ENCODE data around the gene CDK11B.

CDK11B gene

GRCh38 chr1:1622010-1622787, 36.6 kb downstream of the CDK11B start:
- H3K27ac ChIP-seq (ENCODE audit: low read length) = no peak overlapping the region
- no peaks in the 10 kb centered on the region for H3K79me2 ChIP-seq (ENCODE audit: low read length)
- H4K20me1 ChIP-seq (ENCODE audit: insufficient read depth, low read length) = no peaks in the 10 kb centered on the region
- no peak overlapping the region for H3K4me2 ChIP-seq (ENCODE audit: low read length)
- no peaks in the 10 kb centered on the region for H3K9me3 ChIP-seq (ENCODE audit: insufficient read depth, low read length)
- H3K4me1 ChIP-seq (ENCODE audit: low read length) = no peaks in the 10 kb centered on the region
- H3K36me3 ChIP-seq (replicated peaks; ENCODE audit: low read depth, low read length) = no peaks in the 10 kb centered on the region
- H3K9ac ChIP-seq (ENCODE audit: low read length) = no peak overlapping the region
- H3K27me3 ChIP-seq (ENCODE audit: low read depth, low read length) = no peaks in the 10 kb centered on the region
- no peak overlapping the region for H2AFZ ChIP-seq (ENCODE audit: low read depth, low read length)
- TF ChIP-seq CTCF (IDR thresholded peaks at IDR 0.05; ENCODE audit: low read depth, low read length) = no peak
- no peak for TF ChIP-seq EZH2phosphoT487 (IDR thresholded peaks at IDR 0.05; ENCODE audit: low read depth)
- no peak overlapping the region for H3K4me3 ChIP-seq (ENCODE audit: low read length)

GRCh38 chr1:1621173-1622009, 37.4 kb downstream of the CDK11B start:
- Histone ChIP-seq H2AFZ (ENCODE audit: low read depth, low read length) (no peak overlapping the region), H3K27me3 (ENCODE audit: low read depth, low read length) (no peaks in the 10 kb centered on the region), H3K4me1 (ENCODE audit: low read length) (peaks cover 4% of the 10 kb centered on the region; the same call in 1 of the 2 replicates), H3K4me3 (ENCODE audit: low read length) (no peak overlapping the region), H3K79me2 (ENCODE audit: low read length) (0 out of 2 replicates have a peak, but pooled peaks cover 4% of the 10 kb centered on the region), H4K20me1 (ENCODE audit: insufficient read depth, low read length) (no peaks in the 10 kb centered on the region), H3K9ac (ENCODE audit: low read length) (no peak overlapping the region), H3K27ac (ENCODE audit: low read length) (no peak overlapping the region), H3K36me3 (replicated peaks; ENCODE audit: low read depth, low read length) (no peaks in the 10 kb centered on the region), H3K9me3 (ENCODE audit: insufficient read depth, low read length) (no peaks in the 10 kb centered on the region), H3K4me2 (ENCODE audit: low read length) (no peak overlapping the region)
- TF ChIP-seq CTCF (IDR thresholded peaks at IDR 0.05; ENCODE audit: low read depth, low read length) (no peak), EZH2phosphoT487 (IDR thresholded peaks at IDR 0.05; ENCODE audit: low read depth) (no peak)

- H3K27me3 ChIP-seq (ENCODE audit: low read depth, low read length) = no peaks in the 10 kb centered on the region
- no peak overlapping the region for H3K27ac ChIP-seq (ENCODE audit: low read length)
- H3K79me2 ChIP-seq (ENCODE audit: low read length) = 0 out of 2 replicates have a peak, but pooled peaks cover 4% of the 10 kb centered on the region
- no peaks in the 10 kb centered on the region for H4K20me1 ChIP-seq (ENCODE audit: insufficient read depth, low read length)
- no peak overlapping the region for H3K4me3 ChIP-seq (ENCODE audit: low read length)
- H2AFZ ChIP-seq (ENCODE audit: low read depth, low read length) = no peak overlapping the region
- peaks cover 5% of the 10 kb centered on the region; the same call in 1 of the 2 replicates for H3K4me1 ChIP-seq (ENCODE audit: low read length)
- H3K9me3 ChIP-seq (ENCODE audit: insufficient read depth, low read length) = no peaks in the 10 kb centered on the region
- no peak overlapping the region for H3K4me2 ChIP-seq (ENCODE audit: low read length)
- no peaks in the 10 kb centered on the region for H3K36me3 ChIP-seq (replicated peaks; ENCODE audit: low read depth, low read length)
- no peak overlapping the region for H3K9ac ChIP-seq (ENCODE audit: low read length)
- TF ChIP-seq CTCF (IDR thresholded peaks at IDR 0.05; ENCODE audit: low read depth, low read length) (no peak), EZH2phosphoT487 (IDR thresholded peaks at IDR 0.05; ENCODE audit: low read depth) (no peak)
Measured at GRCh38 chr1:1620433-1621139, 38.2 kb downstream of the CDK11B start.
